HG02623 (cell line): ENCODE measurements around the gene EPS8L3.
"Not testable (repeated sequence)": the region's sequence is repeated elsewhere in the genome, so short reads cannot be mapped to it uniquely, and the experiment has no call there.

Experiments
- ATAC-seq: cut with Tn5 transposase; IDR thresholded peaks from one replicate; pipeline ENCODE4 v1.9.1; 2021; ENCODE audit warnings: moderate library complexity; ENCODE audit not compliant: unreplicated experiment

Gene EPS8L3

GRCh38 chr1:109765896-109766615 lies 2.3 kb upstream of the EPS8L3 start:
- ATAC-seq, result no peak

- no peak for ATAC-seq
Measured at GRCh38 chr1:109765483-109765815, 1.7 kb upstream of the EPS8L3 start.

DNA sequence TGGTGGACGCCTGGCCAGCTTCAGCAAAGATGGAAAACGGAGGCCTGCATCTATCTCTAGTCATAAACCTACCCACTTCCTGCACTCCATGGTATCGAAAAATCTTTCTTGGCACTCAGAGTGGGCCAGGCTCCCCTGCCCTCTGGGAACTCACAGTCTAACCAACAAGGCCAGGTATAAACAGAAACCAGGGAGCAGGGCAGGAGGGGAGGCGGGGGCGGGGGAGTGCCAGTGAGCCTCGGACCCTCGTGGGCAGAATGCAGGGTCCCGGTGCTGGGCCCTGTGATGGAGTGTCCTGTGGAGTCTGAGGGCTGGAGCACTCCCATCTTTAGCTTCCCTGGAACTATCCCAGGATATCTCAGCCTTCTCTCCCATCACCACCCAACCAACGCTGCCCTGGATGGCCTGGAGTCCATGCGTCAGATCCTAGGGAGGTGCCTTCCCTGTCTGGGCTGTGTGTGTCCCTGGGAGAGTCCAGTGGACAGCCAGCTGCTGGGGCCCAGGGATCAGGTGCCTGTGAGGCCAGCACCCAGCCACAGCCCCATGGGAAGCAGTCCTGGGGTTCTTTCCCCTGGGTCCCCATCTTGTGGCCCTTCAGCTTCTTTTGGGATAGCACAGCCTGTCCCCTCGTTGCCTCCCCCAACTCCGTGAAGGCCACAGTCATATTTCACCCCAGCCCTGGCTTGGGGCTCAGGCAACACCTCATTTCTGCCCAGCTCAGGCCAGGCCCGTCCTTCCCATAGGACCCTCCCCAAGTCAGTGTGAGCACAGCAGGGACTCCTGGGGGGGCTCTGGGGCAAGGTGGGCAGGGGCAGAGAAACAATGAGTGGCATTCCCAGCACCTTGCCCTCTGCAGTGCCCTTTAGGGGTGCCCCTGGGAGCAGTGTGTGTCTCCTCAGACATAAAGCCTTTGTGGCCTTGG lies 1.1 kb upstream of the EPS8L3 start:
- no peak for ATAC-seq

DNA sequence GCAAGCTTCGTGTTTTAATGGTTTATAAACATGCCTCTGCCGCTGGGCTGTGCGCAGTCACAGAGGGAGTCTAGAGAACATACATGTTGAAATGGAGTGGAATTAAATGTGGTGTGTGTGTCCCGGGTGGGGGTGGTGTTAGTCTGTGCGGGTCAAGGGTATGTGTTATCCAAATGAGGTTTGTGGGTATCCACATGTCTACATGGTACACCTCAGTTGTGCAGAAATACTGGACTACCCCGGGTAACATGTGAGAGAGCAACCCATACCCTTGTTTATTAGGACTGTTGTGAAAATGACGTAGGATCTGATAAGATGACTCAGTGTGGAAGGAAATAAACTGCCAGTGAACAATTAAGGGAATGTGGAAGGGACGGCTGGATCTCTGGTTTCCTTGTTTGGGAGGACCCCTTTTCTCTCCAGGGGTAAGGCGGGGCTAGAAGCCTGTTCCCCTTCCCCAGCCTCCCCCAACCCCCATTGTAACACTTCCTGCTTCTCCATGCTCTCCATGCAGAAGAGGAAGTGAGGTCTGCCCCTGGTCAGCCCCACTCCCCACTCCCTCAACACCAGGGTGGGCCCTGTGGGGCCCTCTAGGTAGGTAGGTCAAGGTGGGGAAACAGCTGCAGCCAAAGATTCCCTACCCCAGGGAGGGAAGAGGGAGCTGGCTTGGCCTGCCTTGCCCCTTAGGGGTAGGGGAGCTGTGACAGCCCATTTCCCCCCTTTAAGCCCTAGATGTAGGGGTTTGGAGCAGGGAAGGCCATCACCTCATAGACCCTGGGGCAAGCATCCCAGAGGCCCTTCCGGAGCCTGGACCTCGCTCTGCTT lies 690 bp downstream of the EPS8L3 start:
- ATAC-seq, result no peak

DNA sequence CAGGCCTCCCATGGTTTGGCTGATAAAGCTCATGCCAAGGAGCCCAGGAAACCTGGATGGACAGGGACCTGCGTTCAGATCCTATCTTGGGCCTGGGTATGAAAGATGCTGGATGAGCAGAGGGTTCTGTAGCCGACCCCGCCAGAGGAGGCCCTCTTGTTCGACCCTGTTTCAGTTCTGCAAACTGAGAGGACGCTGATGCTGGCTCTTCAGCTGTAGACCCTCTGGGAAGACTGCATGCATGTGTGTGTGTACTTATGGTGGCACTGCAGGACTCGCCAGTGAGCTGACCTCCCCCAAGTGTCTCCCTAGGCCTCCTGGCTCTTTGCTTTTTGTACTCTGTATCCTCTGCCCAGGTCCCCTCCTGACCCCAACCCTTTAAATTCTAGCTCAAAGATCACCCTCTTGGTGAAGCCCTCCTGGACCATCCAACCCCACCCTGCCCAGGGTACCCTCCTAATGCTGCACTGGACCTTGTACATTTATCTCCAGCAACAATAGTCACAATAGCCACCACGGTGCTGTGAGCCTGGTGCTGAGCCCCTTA lies 1.6 kb downstream of the EPS8L3 start:
- no peak for ATAC-seq

GRCh38 chr1:109761227-109762038 lies 2.3 kb downstream of the EPS8L3 start:
- no peak for ATAC-seq

DNA sequence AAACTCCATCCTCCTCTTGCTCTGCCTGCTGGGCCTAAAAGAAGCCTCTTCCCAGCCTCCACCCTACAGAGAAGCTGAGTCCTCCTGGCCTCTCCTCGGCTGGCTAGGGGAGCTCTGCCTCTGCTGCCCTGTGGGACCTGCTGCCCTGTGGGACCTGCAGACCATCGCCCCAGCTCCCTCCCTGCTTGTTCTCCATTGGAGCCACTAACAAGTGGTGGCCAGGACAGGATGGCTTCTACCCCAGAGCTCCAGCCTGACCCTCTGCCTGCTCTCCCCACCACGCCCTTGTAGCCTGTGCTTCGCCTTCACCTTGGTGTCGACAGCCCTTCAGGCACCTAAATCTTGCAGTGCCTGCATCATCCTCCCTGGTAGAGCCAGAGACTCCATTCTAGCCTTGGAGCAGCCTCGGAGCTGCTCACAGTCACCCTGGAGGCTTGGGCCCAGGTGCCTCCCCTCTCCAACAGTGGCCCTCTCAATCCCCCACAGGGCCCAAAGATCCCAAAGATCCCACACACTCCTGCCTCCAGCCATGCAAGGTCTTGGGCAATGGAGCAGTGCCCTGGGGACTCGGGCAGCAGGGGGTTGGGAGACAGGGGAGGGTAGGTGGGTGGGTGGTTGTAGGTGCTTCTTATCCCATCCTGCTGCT lies 3.0 kb downstream of the EPS8L3 start:
- no peak for ATAC-seq

DNA sequence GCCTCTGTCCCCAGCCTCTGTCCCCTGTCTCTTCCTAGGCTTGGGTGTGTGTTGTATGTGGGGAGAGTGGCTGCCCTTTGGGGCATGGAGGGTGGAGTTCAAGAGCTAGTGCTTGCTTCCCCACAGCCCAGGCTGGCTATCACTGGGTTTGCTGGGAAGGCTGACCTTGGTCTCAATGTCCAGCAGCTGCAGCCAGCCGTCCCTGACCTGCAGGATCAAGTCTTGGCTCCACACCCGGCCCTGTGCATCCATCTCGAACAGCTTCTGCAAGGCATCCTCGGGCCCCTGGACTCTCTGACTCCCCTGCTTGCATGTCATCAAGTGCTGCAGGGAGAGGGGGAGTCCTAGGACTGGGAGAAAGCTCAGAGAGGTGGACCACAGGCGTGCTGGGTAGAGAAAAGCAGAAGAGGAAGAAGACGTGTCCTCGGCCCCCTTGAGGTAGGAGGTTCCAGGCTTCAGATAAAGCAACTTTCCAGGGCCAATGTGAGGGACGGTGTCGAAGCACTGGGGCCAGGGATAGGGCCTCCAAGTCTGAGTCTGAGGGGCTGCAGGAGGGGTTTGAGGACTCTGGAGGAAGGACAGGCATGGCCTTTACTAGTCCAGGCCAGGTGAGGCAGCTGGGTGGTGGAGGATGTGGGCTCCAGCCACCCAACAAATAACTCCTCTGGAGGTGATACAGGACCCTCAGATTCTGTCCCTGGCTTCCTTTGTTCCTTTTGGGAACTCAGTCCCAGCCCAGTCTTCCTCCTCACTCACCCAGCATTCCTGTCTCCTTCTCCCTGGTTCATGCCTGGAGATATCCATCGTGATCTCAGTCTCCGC lies 4.0 kb downstream of the EPS8L3 start:
- ATAC-seq, result no peak

DNA sequence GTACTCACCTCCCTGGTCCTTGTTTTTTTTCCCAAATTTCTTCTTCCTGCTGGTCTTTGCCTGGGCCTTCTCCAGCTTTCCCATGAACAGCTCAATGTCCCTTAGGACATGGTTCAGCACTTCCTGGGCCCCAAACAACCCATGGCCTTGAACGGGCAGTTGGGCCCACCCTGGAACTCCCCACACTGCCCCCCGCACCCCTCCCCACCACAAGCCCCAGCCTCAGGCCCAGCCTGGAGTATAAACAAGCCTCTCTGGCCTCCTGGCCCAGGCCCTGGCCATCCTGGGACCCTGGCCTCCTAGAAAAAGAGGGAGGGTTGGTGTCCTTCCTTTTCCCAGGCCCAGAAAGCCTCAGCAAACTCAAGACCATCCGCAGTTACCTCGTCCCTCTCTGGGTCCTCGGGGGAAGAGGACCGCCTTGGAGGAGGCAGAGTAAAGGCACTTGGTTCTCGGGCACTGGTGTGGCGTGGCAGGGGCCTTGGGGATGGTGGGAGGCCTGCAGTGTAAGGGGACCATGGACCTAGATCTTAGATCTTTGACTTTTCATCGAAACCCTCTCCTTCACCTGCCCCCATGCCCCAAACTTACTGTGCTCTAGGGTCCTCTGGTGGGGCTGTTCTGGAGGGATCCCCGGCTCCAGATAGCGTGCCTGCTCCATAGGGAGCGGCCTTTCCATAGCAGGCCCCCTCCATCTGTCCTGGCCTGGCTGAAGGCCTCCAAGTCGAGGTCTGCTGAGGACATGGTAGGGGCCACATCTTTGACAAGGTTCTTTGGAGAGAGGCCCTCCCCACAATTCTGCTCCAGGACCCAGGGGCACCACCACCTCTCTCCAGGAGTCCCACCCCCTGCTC lies 5.6 kb downstream of the EPS8L3 start:
- no peak for ATAC-seq

DNA sequence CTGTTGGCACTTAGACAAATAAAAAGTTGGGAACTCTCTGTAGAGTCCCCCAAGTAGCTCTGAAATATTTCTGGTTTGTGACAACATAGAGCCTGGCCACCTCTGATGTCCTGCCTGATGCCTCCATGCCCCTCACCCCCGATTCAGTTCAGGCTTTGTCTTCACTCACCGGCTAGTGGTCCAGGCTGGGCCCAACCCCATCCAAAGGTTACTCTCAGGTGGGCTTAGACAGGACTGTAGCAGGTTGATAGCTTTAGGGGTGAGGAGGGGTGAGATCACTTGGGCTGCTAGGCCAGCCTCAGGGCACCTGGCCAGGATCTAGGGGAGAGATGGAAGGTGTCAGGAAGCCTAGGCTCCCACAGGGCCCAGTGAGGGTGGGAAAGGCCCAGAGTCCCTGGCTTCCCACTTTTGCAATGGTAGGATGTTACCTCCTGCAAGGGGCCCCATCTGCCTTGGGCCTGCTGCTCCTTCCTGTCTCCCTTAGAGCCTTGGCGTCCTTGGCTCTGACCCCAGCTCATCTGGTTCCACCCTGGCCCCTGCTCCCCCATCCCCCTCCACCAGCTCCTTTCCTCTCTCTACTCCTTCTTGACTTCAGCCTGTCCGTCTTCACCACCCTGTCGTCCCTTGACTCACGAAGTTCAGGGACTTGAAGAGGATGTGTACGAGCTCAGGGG lies 6.7 kb downstream of the EPS8L3 start:
- ATAC-seq, result no peak

DNA sequence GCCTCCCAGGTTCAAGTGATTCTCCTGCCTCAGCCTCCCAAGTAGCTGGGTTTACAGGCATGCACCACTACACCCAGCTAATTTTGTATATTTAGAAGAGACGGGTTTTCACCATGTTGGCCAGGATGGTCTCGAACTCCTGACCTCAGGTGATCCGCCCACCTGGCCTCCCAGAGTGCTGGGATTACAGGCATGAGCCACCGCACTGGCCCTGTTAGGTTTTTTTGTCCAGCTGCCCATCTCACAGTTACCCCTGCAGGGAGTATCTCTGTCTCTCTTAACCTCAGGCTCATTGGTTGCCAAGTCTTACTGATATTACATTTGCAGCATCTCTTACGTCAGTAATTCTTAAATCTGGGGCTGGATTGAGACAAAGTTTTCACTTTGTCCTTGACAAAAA lies 7.4 kb downstream of the EPS8L3 start:
- ATAC-seq, result not testable (repeated sequence)

GRCh38 chr1:109754738-109755137 lies 9.0 kb downstream of the EPS8L3 start:
- no peak for ATAC-seq

GRCh38 chr1:109751531-109752260 lies 12.0 kb downstream of the EPS8L3 start:
- no peak for ATAC-seq

DNA sequence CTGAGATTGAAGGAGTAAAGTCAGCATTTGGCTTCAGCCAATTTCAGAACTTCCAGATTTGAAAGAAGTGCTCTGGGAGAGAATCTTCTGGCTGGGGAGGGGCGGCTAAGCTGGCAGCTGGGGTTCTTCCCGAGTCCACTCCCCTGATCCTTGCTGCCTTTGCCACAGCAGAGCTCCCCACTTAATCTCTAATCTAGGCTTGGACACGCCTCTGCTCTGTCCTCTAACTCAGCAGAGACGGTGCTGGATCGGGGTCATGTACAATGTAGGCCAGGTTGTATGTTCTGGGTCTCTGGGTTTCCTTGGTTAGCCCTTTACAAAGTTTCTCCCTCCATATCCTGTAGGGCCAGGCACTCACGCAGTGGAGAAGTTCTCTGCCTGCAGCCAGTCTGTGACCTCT lies 12.8 kb downstream of the EPS8L3 start:
- no peak for ATAC-seq

- no peak for ATAC-seq
Measured at GRCh38 chr1:109750241-109750882, 13.4 kb downstream of the EPS8L3 start.

DNA sequence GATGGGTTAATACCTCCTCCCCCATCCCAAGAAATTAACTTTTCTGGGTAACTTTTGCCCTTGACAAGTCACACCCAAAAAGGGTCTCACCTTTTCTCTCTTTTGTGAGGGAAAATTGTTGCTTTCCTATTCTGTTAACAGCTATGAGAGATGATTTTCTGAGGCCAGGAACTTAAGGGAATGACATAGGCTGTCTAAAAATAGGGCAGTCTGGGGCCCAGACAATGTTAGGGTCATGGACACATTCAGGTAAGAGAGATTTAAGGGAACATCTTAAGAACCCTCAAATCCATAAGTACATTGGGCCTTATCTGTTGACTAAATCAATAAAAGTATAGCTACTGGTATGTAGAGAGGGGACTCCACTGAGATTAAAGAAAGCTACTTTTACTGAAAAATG lies 14.5 kb downstream of the EPS8L3 start:
- ATAC-seq, result no peak
